Calu3 (cell line): ENCODE results near the gene KCNH1. TPM values are rescaled to one million over a fixed set of nuclear protein-coding genes. Genes with fewer than 3 reads are reported as not detected.

ENCODE experiments used
- total RNA-seq: library from RNA; stranded (reverse); gene quantifications from 2 replicates; pipeline ENCODE4 v1.2.3, GENCODE V29; 2022

KCNH1 gene
- total RNA-seq, 1 experiment from 2014 or later, result not detected

Other genes with a start within 250 kb of the KCNH1 start
- 48.0 and 54.1 TPM in 2 replicates for gene RCOR3, start 125.2 kb upstream of the KCNH1 start, total RNA-seq
- 13.7 and 15.2 TPM in 2 replicates for gene TRAF5, start 192.7 kb upstream of the KCNH1 start, total RNA-seq